Measurements from ENCODE around the gene ADCY1. TPM values are rescaled to one million over a fixed set of nuclear protein-coding genes. Genes with fewer than 3 reads are reported as not detected.

Gene ADCY1
- total and polyA plus RNA-seq, 2 donors, result 0.27 to 0.38 TPM

DNA sequence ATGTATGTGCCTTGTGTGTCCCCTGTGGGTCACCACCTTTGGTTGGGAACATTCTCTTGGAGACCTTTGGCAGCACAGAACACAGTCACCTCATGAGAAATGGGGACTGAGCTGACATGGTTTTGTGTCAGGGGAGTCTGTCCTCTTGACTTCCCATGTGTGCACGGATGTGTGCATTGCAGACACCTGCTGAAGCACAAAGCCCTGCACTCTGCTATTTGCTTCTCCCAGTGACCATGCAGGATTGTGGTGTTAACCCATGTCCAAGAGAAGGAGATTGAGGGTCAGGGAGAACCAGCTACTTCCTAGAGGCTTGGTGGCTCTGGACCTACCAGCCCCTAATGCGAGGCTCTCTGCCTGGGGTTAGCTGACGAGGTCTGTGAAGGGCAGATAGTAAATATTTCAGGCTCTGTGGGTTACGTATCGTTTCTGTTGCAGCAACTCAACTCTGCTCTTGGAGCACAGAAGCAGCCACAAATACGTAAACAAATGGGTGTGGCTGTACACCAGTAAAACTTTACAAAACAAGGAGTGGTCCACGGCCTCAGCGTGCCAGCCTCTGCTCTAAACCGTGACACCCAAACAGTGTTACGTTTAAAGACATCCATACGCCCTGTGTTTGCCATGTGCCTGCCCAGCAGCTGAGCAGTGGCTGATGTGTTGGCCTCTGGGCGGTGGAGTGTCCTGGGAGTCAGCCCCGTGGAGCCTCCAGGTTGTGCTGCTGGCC is 51.7 kb downstream of the ADCY1 start:
- no peak overlapping the region for H3K4me3 ChIP-seq (ENCODE audit: low read length in 2 of 2)

GRCh38 chr7:45626441-45627430 is 52.6 kb downstream of the ADCY1 start:
- Histone ChIP-seq H3K4me3 (ENCODE audit: low read length in 2 of 2) (no peak overlapping the region), H3K27me3 (ENCODE audit: control insufficient read depth in 2 of 2, insufficient read depth in 1 of 2, low read length in 1 of 2) (no peaks in the 10 kb centered on the region), H3K9me3 (ENCODE audit: control insufficient read depth in 2 of 2, insufficient read depth in 1 of 2, low read length in 1 of 2) (no peaks in the 10 kb centered on the region), H3K36me3 (ENCODE audit: control insufficient read depth in 2 of 2, insufficient read depth in 2 of 2, low read length in 1 of 2) (no peaks in the 10 kb centered on the region), H3K4me1 (ENCODE audit: control insufficient read depth in 2 of 2, insufficient read depth in 2 of 2, low read length in 2 of 2) (no peaks in the 10 kb centered on the region), H3K27ac (ENCODE audit: low read depth in 1 of 2, low read length in 1 of 2) (no peak overlapping the region)
- no peak for DNase-seq (ENCODE audit: low read depth in 6 of 9, low spot score in 9 of 9)
- WGBS, result 91% methylated on average over 9 of the region's 9 CpGs

More for the DNA sequence above, 51.7 kb downstream of the ADCY1 start:
- no peaks in the 10 kb centered on the region for H3K4me1 ChIP-seq (ENCODE audit: control insufficient read depth in 2 of 2, insufficient read depth in 2 of 2, low read length in 2 of 2)
- H3K27me3 ChIP-seq (ENCODE audit: control insufficient read depth in 2 of 2, insufficient read depth in 1 of 2, low read length in 1 of 2), result no peaks in the 10 kb centered on the region
- no peak overlapping the region for H3K27ac ChIP-seq (ENCODE audit: low read depth in 1 of 2, low read length in 1 of 2)
- H3K36me3 ChIP-seq (ENCODE audit: control insufficient read depth in 2 of 2, insufficient read depth in 2 of 2, low read length in 1 of 2), result no peaks in the 10 kb centered on the region
- WGBS, result 92% methylated on average over 13 of the region's 13 CpGs
- DNase-seq (ENCODE audit: low read depth in 6 of 9, low spot score in 9 of 9), result no peak
- no peaks in the 10 kb centered on the region for H3K9me3 ChIP-seq (ENCODE audit: control insufficient read depth in 2 of 2, insufficient read depth in 1 of 2, low read length in 1 of 2)

DNA sequence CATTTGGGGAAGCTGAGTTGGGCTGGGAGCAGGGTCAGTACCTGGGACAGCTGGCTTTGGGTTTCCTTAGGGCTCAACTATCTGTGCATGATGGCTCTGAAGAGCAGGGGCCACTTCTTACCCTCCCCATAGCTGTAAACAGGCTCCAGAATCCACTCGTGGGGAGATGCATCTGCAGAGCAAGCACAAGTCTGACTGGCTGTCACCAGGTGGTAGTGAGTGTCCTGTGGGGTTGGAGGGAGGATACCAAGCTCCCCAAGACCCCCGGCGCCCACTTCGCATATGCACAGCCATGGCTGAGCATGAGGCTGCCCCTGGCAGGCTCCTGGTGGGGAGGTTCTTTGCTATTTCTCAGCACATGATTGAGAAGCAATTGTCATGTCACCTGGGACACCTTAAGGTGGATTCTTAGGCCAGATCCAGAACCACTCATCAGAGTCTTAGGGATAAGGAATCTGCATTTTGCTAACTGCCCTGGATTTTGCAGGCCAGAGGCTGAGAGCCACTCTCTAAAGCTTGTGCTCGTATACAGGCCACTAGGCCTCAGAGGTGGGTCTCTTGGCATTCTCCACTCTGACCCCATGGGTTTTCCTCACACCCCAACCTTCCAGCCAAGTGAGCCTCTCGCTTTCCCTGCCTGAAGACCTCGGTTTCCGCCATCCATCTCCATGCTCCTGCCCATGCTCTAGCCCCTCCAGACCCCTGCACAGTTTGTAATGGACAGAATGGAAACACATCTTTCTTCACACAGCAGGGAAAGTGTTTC is 53.7 kb downstream of the ADCY1 start:
- no peaks in the 10 kb centered on the region for H3K36me3 ChIP-seq (ENCODE audit: control insufficient read depth in 2 of 2, insufficient read depth in 2 of 2, low read length in 1 of 2)
- H3K4me1 ChIP-seq (ENCODE audit: control insufficient read depth in 2 of 2, insufficient read depth in 2 of 2, low read length in 2 of 2), result no peaks in the 10 kb centered on the region
- 92% methylated on average over 8 of the region's 8 CpGs for WGBS
- no peak overlapping the region for H3K4me3 ChIP-seq (ENCODE audit: low read length in 2 of 2)
- H3K9me3 ChIP-seq (ENCODE audit: control insufficient read depth in 2 of 2, insufficient read depth in 1 of 2, low read length in 1 of 2), result no peaks in the 10 kb centered on the region
- DNase-seq (ENCODE audit: low read depth in 6 of 9, low spot score in 9 of 9), result no peak
- no peaks in the 10 kb centered on the region for H3K27me3 ChIP-seq (ENCODE audit: control insufficient read depth in 2 of 2, insufficient read depth in 1 of 2, low read length in 1 of 2)
- H3K27ac ChIP-seq (ENCODE audit: low read depth in 1 of 2, low read length in 1 of 2), result no peak overlapping the region

DNA sequence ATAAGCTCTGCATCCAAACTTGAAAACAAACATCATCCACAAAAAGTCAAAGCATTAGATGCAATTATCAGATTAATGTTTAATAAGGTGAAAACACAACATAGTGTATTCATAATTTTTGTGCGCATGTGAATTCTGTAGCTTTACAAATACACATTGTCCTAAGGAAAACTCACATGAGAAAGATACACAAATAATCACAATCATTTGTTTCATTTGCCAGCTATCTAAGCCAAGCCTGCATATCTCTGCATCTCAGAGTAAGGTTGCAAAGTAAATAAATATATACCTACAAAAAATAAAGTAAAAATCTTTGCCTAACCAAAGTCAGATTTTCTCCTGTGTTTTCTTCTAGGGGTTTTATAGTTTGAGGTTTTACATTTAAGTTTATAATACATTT is 57.4 kb downstream of the ADCY1 start:
- Histone ChIP-seq H3K27ac (ENCODE audit: low read depth in 1 of 2, low read length in 1 of 2) (no peak overlapping the region), H3K4me3 (ENCODE audit: low read length in 2 of 2) (no peak overlapping the region), H3K4me1 (ENCODE audit: control insufficient read depth in 2 of 2, insufficient read depth in 2 of 2, low read length in 2 of 2) (no peaks in the 10 kb centered on the region), H3K27me3 (ENCODE audit: control insufficient read depth in 2 of 2, insufficient read depth in 1 of 2, low read length in 1 of 2) (no peaks in the 10 kb centered on the region), H3K36me3 (ENCODE audit: control insufficient read depth in 2 of 2, insufficient read depth in 2 of 2, low read length in 1 of 2) (no peaks in the 10 kb centered on the region), H3K9me3 (ENCODE audit: control insufficient read depth in 2 of 2, insufficient read depth in 1 of 2, low read length in 1 of 2) (no peaks in the 10 kb centered on the region)
- 99% methylated on average over 1 of the region's 1 CpG for WGBS
- no peak for DNase-seq (ENCODE audit: low read depth in 6 of 9, low spot score in 9 of 9)

- 96% methylated on average over 3 of the region's 3 CpGs for WGBS
- no peaks in the 10 kb centered on the region for H3K27me3 ChIP-seq (ENCODE audit: control insufficient read depth in 2 of 2, insufficient read depth in 1 of 2, low read length in 1 of 2)
Observed at GRCh38 chr7:45636733-45637132, 62.6 kb downstream of the ADCY1 start.

DNA sequence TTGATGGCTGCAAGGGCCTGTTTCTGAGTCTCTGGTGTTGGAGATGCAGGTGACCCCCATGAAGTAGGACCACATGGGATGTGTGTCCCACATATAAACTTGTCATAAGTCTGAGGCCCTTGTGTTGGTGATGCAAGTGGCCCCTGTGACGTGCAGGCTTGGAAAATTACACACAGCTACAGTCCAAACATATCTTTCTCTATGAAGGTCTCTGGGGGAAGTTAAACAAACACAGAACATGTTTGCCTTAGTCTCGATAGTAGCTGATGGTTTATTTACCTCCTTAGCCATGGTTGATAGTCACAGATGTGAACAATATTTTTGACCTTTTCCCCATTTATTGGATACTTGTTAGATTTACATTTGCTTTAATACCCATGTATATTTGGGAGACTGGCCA is 64.7 kb downstream of the ADCY1 start:
- Histone ChIP-seq H3K27me3 (ENCODE audit: control insufficient read depth in 2 of 2, insufficient read depth in 1 of 2, low read length in 1 of 2) (no peaks in the 10 kb centered on the region), H3K27ac (ENCODE audit: low read depth in 1 of 2, low read length in 1 of 2) (no peak overlapping the region), H3K36me3 (ENCODE audit: control insufficient read depth in 2 of 2, insufficient read depth in 2 of 2, low read length in 1 of 2) (no peaks in the 10 kb centered on the region), H3K4me1 (ENCODE audit: control insufficient read depth in 2 of 2, insufficient read depth in 2 of 2, low read length in 2 of 2) (no peaks in the 10 kb centered on the region), H3K4me3 (ENCODE audit: low read length in 2 of 2) (no peak overlapping the region), H3K9me3 (ENCODE audit: control insufficient read depth in 2 of 2, insufficient read depth in 1 of 2, low read length in 1 of 2) (no peaks in the 10 kb centered on the region)
- 95% methylated on average over 2 of the region's 2 CpGs for WGBS
- DNase-seq (ENCODE audit: low read depth in 6 of 9, low spot score in 9 of 9), result no peak

More at GRCh38 chr7:45636733-45637132, 62.6 kb downstream of the ADCY1 start:
- H3K4me3 ChIP-seq (ENCODE audit: low read length in 2 of 2), result no peak overlapping the region
- no peak for DNase-seq (ENCODE audit: low read depth in 6 of 9, low spot score in 9 of 9)
- no peak overlapping the region for H3K27ac ChIP-seq (ENCODE audit: low read depth in 1 of 2, low read length in 1 of 2)
- H3K36me3 ChIP-seq (ENCODE audit: control insufficient read depth in 2 of 2, insufficient read depth in 2 of 2, low read length in 1 of 2), result no peaks in the 10 kb centered on the region
- no peaks in the 10 kb centered on the region for H3K9me3 ChIP-seq (ENCODE audit: control insufficient read depth in 2 of 2, insufficient read depth in 1 of 2, low read length in 1 of 2)
- H3K4me1 ChIP-seq (ENCODE audit: control insufficient read depth in 2 of 2, insufficient read depth in 2 of 2, low read length in 2 of 2), result no peaks in the 10 kb centered on the region

DNA sequence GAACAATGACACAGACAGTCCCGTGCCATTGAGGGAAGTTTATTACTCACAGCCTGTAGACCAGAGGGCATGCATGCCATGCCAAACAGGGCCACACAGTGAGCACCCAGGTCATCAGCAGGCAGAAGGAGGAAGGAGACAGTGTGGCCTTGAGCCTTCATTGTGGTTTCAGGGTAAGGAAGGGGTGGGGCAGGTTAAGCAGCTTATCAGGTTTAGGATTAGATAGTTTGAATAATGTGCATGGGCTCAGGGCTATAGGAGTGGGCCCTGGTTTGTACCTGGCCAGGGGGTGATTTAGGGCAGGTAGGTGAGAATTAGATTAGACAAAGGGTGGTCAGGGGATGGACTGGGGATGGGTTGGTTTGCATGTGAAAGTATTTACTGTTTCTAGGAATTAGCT is 67.9 kb downstream of the ADCY1 start:
- no peak for DNase-seq (ENCODE audit: low read depth in 6 of 9, low spot score in 9 of 9)
- H3K36me3 ChIP-seq (ENCODE audit: control insufficient read depth in 2 of 2, insufficient read depth in 2 of 2, low read length in 1 of 2), result no peaks in the 10 kb centered on the region

DNA sequence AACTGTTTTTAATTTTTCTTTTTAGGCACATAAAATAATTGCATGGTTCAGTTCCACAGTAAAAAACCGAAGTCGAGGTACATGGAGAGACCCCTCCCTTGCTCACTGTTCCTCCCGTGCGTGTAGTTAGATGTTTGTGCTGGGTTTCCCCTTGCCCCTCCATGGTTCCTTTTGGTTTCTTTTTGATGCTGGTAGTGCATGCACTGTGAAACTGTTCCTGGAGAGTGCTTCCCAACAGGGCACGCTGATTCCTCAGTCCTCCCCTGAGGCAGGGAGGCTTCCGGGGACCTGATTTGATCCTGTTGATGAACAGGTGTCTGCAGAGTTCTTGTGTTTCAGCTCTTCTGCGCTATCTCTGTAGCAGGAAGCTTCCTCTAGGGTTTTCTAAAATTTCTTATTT is 69.5 kb downstream of the ADCY1 start:
- WGBS, result 91% methylated on average over 7 of the region's 7 CpGs
- no peaks in the 10 kb centered on the region for H3K9me3 ChIP-seq (ENCODE audit: control insufficient read depth in 2 of 2, insufficient read depth in 1 of 2, low read length in 1 of 2)
- H3K27ac ChIP-seq (ENCODE audit: low read depth in 1 of 2, low read length in 1 of 2), result no peak overlapping the region
- no peak overlapping the region for H3K4me3 ChIP-seq (ENCODE audit: low read length in 2 of 2)
- H3K27me3 ChIP-seq (ENCODE audit: control insufficient read depth in 2 of 2, insufficient read depth in 1 of 2, low read length in 1 of 2), result no peaks in the 10 kb centered on the region
- no peak for DNase-seq (ENCODE audit: low read depth in 6 of 9, low spot score in 9 of 9)
- no peaks in the 10 kb centered on the region for H3K36me3 ChIP-seq (ENCODE audit: control insufficient read depth in 2 of 2, insufficient read depth in 2 of 2, low read length in 1 of 2)
- H3K4me1 ChIP-seq (ENCODE audit: control insufficient read depth in 2 of 2, insufficient read depth in 2 of 2, low read length in 2 of 2), result no peaks in the 10 kb centered on the region

More for the DNA sequence above, 67.9 kb downstream of the ADCY1 start:
- WGBS, result 97% methylated on average over 1 of the region's 1 CpG
- no peak overlapping the region for H3K27ac ChIP-seq (ENCODE audit: low read depth in 1 of 2, low read length in 1 of 2)
- H3K27me3 ChIP-seq (ENCODE audit: control insufficient read depth in 2 of 2, insufficient read depth in 1 of 2, low read length in 1 of 2), result no peaks in the 10 kb centered on the region
- H3K9me3 ChIP-seq (ENCODE audit: control insufficient read depth in 2 of 2, insufficient read depth in 1 of 2, low read length in 1 of 2), result no peaks in the 10 kb centered on the region
- H3K4me3 ChIP-seq (ENCODE audit: low read length in 2 of 2), result no peak overlapping the region
- H3K4me1 ChIP-seq (ENCODE audit: control insufficient read depth in 2 of 2, insufficient read depth in 2 of 2, low read length in 2 of 2), result no peaks in the 10 kb centered on the region
